Ishikawa (cell line): ENCODE data around the gene TCTN3.

ENCODE experiments used
- CEBPB ChIP-seq: IDR thresholded peaks from 2 replicates; pipeline ENCODE4 v1.6.1; 2012
- CREB1 ChIP-seq: IDR thresholded peaks from 2 replicates; pipeline ENCODE4 v1.6.1; 2012; ENCODE audit warnings: low read depth
- EGR1 ChIP-seq: IDR thresholded peaks from 2 replicates; pipeline ENCODE4 v1.6.1; 2012
- EP300 ChIP-seq: IDR thresholded peaks from 2 replicates; pipeline ENCODE4 v1.6.1; 2012; ENCODE audit warnings: borderline replicate concordance
- FOXM1 ChIP-seq: IDR thresholded peaks from 2 replicates; pipeline ENCODE4 v1.6.1; 2012; ENCODE audit warnings: low read depth, borderline replicate concordance
- NFIC ChIP-seq: IDR thresholded peaks from 2 replicates; pipeline ENCODE4 v1.6.1; 2012
- RAD21 ChIP-seq: IDR thresholded peaks from 2 replicates; pipeline ENCODE4 v1.6.1; 2012; ENCODE audit warnings: low read depth
- TAF1 ChIP-seq: IDR thresholded peaks from 2 replicates; pipeline ENCODE4 v1.6.1; 2012; ENCODE audit warnings: low read depth, mild to moderate bottlenecking
- TCF12 ChIP-seq: IDR thresholded peaks from 2 replicates; pipeline ENCODE4 v1.6.1; 2012; ENCODE audit warnings: low read depth
- TEAD4 ChIP-seq: IDR thresholded peaks from 2 replicates; pipeline ENCODE4 v1.6.1; 2012
- YY1 ChIP-seq: IDR thresholded peaks from 2 replicates; pipeline ENCODE4 v1.6.1; 2012; ENCODE audit warnings: low read depth
- ZBTB7A ChIP-seq: IDR thresholded peaks from 2 replicates; pipeline ENCODE4 v1.6.1; 2012; ENCODE audit warnings: low read depth
- TF ChIP-seq, protein P1 (sequence below): IDR thresholded peaks from 2 replicates; pipeline ENCODE4 v1.6.1; 2012; ENCODE audit warnings: low read depth, mild to moderate bottlenecking
- TF ChIP-seq, protein P2 (sequence below): IDR thresholded peaks from 2 replicates; pipeline ENCODE4 v1.6.1; 2012
- TF ChIP-seq, protein P3 (sequence below): IDR thresholded peaks from 2 replicates; pipeline ENCODE4 v1.6.1; 2012

The TCTN3 gene

GRCh38 chr10:95618101-95618500 lies 75.6 kb downstream of the TCTN3 start:
- TF ChIP-seq, protein P1, sequence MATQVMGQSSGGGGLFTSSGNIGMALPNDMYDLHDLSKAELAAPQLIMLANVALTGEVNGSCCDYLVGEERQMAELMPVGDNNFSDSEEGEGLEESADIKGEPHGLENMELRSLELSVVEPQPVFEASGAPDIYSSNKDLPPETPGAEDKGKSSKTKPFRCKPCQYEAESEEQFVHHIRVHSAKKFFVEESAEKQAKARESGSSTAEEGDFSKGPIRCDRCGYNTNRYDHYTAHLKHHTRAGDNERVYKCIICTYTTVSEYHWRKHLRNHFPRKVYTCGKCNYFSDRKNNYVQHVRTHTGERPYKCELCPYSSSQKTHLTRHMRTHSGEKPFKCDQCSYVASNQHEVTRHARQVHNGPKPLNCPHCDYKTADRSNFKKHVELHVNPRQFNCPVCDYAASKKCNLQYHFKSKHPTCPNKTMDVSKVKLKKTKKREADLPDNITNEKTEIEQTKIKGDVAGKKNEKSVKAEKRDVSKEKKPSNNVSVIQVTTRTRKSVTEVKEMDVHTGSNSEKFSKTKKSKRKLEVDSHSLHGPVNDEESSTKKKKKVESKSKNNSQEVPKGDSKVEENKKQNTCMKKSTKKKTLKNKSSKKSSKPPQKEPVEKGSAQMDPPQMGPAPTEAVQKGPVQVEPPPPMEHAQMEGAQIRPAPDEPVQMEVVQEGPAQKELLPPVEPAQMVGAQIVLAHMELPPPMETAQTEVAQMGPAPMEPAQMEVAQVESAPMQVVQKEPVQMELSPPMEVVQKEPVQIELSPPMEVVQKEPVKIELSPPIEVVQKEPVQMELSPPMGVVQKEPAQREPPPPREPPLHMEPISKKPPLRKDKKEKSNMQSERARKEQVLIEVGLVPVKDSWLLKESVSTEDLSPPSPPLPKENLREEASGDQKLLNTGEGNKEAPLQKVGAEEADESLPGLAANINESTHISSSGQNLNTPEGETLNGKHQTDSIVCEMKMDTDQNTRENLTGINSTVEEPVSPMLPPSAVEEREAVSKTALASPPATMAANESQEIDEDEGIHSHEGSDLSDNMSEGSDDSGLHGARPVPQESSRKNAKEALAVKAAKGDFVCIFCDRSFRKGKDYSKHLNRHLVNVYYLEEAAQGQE = no peak
- TF ChIP-seq YY1 (no peak), TEAD4 (no peak)

GRCh38 chr10:95616446-95616845 lies 77.3 kb downstream of the TCTN3 start:
- TF ChIP-seq EGR1 = no peak
- no peak for TF ChIP-seq NFIC
- TF ChIP-seq TEAD4 = no peak
- no peak for TF ChIP-seq CEBPB
- no peak for TF ChIP-seq TAF1
- no peak for TF ChIP-seq YY1
- TF ChIP-seq, protein P2, sequence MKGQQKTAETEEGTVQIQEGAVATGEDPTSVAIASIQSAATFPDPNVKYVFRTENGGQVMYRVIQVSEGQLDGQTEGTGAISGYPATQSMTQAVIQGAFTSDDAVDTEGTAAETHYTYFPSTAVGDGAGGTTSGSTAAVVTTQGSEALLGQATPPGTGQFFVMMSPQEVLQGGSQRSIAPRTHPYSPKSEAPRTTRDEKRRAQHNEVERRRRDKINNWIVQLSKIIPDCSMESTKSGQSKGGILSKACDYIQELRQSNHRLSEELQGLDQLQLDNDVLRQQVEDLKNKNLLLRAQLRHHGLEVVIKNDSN = no peak
- TF ChIP-seq, protein P1 = no peak
- TF ChIP-seq TCF12 = no peak
- no peak for TF ChIP-seq CREB1
- no peak for TF ChIP-seq RAD21
- TF ChIP-seq FOXM1 = no peak
- TF ChIP-seq, protein P3, sequence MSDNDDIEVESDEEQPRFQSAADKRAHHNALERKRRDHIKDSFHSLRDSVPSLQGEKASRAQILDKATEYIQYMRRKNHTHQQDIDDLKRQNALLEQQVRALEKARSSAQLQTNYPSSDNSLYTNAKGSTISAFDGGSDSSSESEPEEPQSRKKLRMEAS = no peak
- TF ChIP-seq ZBTB7A = no peak
- TF ChIP-seq EP300 = no peak
